OCI-LY3 (cell line): ENCODE measurements around the gene KAT6B.

Experiments used
- H2AFZ ChIP-seq: fragments of 200-600, 300-600 bp; shearing (Covaris generic); 2 replicates; pipeline ENCODE4 v1.6.0; 2014; ENCODE audit warnings: antibody characterized with exemption, low read depth, low read length
- H3K27ac ChIP-seq: fragments of 200-600, 300-600 bp; sonication (generic); 2 replicates; pipeline ENCODE4 v1.5.1; 2014; ENCODE audit warnings: mild to moderate bottlenecking, low read length, moderate library complexity, mixed read lengths
- H3K27me3 ChIP-seq: fragments of 200-600, 300-600 bp; sonication (generic); 2 replicates; pipeline ENCODE4 v1.6.1; 2014; ENCODE audit warnings: low read depth, low read length, mixed read lengths
- H3K36me3 ChIP-seq: fragments of 200-600, 300-600 bp; sonication (generic); replicated peaks from 2 replicates; pipeline ENCODE3; 2014; ENCODE audit warnings: low read depth, low read length, mixed read lengths
- H3K4me1 ChIP-seq: fragments of 300-600, 200-600 bp; sonication (generic); 2 replicates; pipeline ENCODE4 v1.6.1; 2014; ENCODE audit warnings: low read length, mixed read lengths
- H3K4me2 ChIP-seq: fragments of 200-600, 300-600 bp; sonication (generic); 2 replicates; pipeline ENCODE4 v1.6.1; 2014; ENCODE audit warnings: low read length, mixed read lengths
- H3K4me3 ChIP-seq: fragments of 300-600, 200-600 bp; sonication (generic); 2 replicates; pipeline ENCODE4 v1.5.1; 2014; ENCODE audit warnings: antibody characterized with exemption, mild to moderate bottlenecking, low read length, moderate library complexity
- H3K79me2 ChIP-seq: fragments of 300-600, 200-600 bp; shearing (Covaris generic); 2 replicates; pipeline ENCODE4 v1.6.1; 2014; ENCODE audit warnings: mild to moderate bottlenecking, low read length, mixed read lengths
- H3K9ac ChIP-seq: fragments of 300-600, 200-600 bp; shearing (Covaris generic); 2 replicates; pipeline ENCODE4 v1.6.0; 2014; ENCODE audit warnings: mild to moderate bottlenecking, low read length, moderate library complexity
- H3K9me3 ChIP-seq: fragments of 200-600, 300-600 bp; shearing (Covaris generic); 2 replicates; pipeline ENCODE4 v1.6.1; 2014; ENCODE audit warnings: low read length, mixed read lengths; ENCODE audit not compliant: insufficient read depth
- H4K20me1 ChIP-seq: fragments of 200-600, 300-600 bp; sonication (generic); 2 replicates; pipeline ENCODE4 v1.6.1; 2016; ENCODE audit warnings: low read length, mixed read lengths; ENCODE audit not compliant: insufficient read depth
- EZH2phosphoT487 ChIP-seq: fragments of 200-600 bp; shearing (Covaris generic); IDR thresholded peaks from 2 replicates; pipeline ENCODE4 v1.6.1; 2018; ENCODE audit warnings: antibody characterized with exemption, mixed run types, low read depth
- TF ChIP-seq, protein P1 (sequence below): fragments of 200-600, 300-600 bp; sonication (generic); IDR thresholded peaks from 2 replicates; pipeline ENCODE4 v1.5.1; 2014; ENCODE audit warnings: antibody characterized with exemption, low read length, low read depth

Gene KAT6B

DNA sequence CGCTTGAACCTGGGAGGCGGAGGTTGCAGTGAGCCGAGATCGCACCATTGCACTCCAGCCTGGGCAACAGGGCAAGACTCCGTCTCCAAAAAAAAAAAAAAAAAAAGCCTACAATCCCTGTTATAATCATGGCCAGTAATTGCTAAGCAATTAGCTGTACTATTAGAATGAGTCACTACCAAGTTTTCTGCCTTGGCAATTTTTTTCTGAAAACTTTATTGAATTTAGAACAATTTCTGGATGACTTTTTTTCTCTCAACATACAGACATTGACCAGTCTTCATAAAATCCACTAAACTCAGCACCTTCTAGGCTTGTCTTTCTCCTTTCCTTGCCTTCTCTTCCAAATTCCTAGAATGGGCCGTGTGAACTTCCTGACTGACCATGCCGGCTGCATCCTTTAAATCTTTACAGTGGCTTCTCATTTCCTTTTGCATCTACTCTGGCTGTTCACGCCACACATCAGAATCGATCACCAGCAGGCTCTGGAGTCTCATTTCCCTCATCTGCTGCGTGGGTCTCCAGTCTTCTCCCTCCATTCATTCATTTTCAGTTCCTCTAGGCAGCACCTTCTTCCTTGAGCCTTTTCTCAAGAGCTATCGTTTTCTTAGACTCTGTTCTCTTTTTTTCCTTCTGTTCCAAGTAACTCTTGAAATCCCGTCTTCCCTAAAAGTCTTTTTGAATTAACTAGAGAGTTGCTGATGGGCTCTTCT lies 107.9 kb downstream of the KAT6B start:
- Histone ChIP-seq H3K27me3 (no peaks in the 10 kb centered on the region), H3K9me3 (no peaks in the 10 kb centered on the region), H3K79me2 (no peaks in the 10 kb centered on the region), H3K9ac (no peak overlapping the region), H4K20me1 (no peaks in the 10 kb centered on the region), H3K27ac (no peak overlapping the region), H3K4me2 (peak overlapping the region; percentile 35), H2AFZ (no peak overlapping the region), H3K4me3 (no peak overlapping the region), H3K36me3 (no peaks in the 10 kb centered on the region), H3K4me1 (peaks cover 8% of the 10 kb centered on the region)
- TF ChIP-seq EZH2phosphoT487: no peak
- TF ChIP-seq, protein P1, sequence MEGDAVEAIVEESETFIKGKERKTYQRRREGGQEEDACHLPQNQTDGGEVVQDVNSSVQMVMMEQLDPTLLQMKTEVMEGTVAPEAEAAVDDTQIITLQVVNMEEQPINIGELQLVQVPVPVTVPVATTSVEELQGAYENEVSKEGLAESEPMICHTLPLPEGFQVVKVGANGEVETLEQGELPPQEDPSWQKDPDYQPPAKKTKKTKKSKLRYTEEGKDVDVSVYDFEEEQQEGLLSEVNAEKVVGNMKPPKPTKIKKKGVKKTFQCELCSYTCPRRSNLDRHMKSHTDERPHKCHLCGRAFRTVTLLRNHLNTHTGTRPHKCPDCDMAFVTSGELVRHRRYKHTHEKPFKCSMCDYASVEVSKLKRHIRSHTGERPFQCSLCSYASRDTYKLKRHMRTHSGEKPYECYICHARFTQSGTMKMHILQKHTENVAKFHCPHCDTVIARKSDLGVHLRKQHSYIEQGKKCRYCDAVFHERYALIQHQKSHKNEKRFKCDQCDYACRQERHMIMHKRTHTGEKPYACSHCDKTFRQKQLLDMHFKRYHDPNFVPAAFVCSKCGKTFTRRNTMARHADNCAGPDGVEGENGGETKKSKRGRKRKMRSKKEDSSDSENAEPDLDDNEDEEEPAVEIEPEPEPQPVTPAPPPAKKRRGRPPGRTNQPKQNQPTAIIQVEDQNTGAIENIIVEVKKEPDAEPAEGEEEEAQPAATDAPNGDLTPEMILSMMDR: no peak

- Histone ChIP-seq H3K4me2 (no peak overlapping the region), H3K79me2 (no peaks in the 10 kb centered on the region), H3K9ac (no peak overlapping the region)
These were observed 110.3 kb downstream of the KAT6B start for GRCh38 chr10:74936577-74937265.

GRCh38 chr10:74937266-74937856 lies 111.0 kb downstream of the KAT6B start:
- Histone ChIP-seq H3K36me3 (no peaks in the 10 kb centered on the region), H3K9me3 (no peaks in the 10 kb centered on the region), H3K4me2 (no peak overlapping the region), H4K20me1 (no peaks in the 10 kb centered on the region), H3K27me3 (no peaks in the 10 kb centered on the region), H2AFZ (no peak overlapping the region), H3K79me2 (no peaks in the 10 kb centered on the region), H3K4me1 (peaks cover 8% of the 10 kb centered on the region), H3K4me3 (no peak overlapping the region), H3K27ac (no peak overlapping the region), H3K9ac (no peak overlapping the region)
- TF ChIP-seq, protein P1: no peak
- no peak for TF ChIP-seq EZH2phosphoT487

More at GRCh38 chr10:74936577-74937265, 110.3 kb downstream of the KAT6B start:
- Histone ChIP-seq H4K20me1 (no peaks in the 10 kb centered on the region), H3K4me1 (peaks cover 8% of the 10 kb centered on the region), H3K9me3 (no peaks in the 10 kb centered on the region), H3K27me3 (no peaks in the 10 kb centered on the region), H3K4me3 (no peak overlapping the region), H3K27ac (no peak overlapping the region), H2AFZ (no peak overlapping the region), H3K36me3 (no peaks in the 10 kb centered on the region)
- TF ChIP-seq, protein P1: no peak
- no peak for TF ChIP-seq EZH2phosphoT487

- Histone ChIP-seq H3K4me3 (no peak overlapping the region), H3K79me2 (no peaks in the 10 kb centered on the region), H3K27me3 (no peaks in the 10 kb centered on the region), H3K36me3 (no peaks in the 10 kb centered on the region), H3K4me1 (peaks cover 12% of the 10 kb centered on the region), H4K20me1 (no peaks in the 10 kb centered on the region), H3K4me2 (no peak overlapping the region), H3K9me3 (no peaks in the 10 kb centered on the region), H3K9ac (no peak overlapping the region), H3K27ac (no peak overlapping the region), H2AFZ (no peak overlapping the region)
- TF ChIP-seq, protein P1: no peak
- TF ChIP-seq EZH2phosphoT487: no peak
These were observed 117.8 kb downstream of the KAT6B start for GRCh38 chr10:74944205-74944604.
